ENCODE results near the gene MED20.

GRCh38 chr6:41877051-41877680 is 43.8 kb downstream of the MED20 start:
- TF ChIP-seq CTCF (IDR thresholded peaks at IDR 0.05) (no peak), POLR2A (IDR thresholded peaks at IDR 0.05) (no peak)

All from esophagus squamous epithelium (tissue), 4 donors.